Adrenal gland (tissue), 5 donors: ENCODE measurements around the gene TRAF1.

ENCODE experiments used
- POLR2A ChIP-seq, 2 donors: fragments of 450-650 bp; IDR thresholded peaks; one replicate each; pipeline ENCODE4 v1.6.1; 2017; ENCODE audit warnings: antibody characterized with exemption in 2 of 2, mild to moderate bottlenecking in 2 of 2, moderate library complexity in 1 of 2
- TF ChIP-seq, protein P1 (sequence below), 6 experiments: fragments of 450-650 bp in 4 of 6; fragments of 200-600 bp in 2 of 6; sonication (generic) in 1 of 6; IDR thresholded peaks; 1 replicate in 5 of 6; 2 replicates in 1 of 6; pipeline versions ENCODE4 v1.5.1 to v1.8.0; 2016 to 2021; ENCODE audit warnings: antibody characterized with exemption in 6 of 6, mild to moderate bottlenecking in 2 of 6, moderate library complexity in 1 of 6
- donor health status: DM: no; HTN: no; CAD: no.

DNA sequence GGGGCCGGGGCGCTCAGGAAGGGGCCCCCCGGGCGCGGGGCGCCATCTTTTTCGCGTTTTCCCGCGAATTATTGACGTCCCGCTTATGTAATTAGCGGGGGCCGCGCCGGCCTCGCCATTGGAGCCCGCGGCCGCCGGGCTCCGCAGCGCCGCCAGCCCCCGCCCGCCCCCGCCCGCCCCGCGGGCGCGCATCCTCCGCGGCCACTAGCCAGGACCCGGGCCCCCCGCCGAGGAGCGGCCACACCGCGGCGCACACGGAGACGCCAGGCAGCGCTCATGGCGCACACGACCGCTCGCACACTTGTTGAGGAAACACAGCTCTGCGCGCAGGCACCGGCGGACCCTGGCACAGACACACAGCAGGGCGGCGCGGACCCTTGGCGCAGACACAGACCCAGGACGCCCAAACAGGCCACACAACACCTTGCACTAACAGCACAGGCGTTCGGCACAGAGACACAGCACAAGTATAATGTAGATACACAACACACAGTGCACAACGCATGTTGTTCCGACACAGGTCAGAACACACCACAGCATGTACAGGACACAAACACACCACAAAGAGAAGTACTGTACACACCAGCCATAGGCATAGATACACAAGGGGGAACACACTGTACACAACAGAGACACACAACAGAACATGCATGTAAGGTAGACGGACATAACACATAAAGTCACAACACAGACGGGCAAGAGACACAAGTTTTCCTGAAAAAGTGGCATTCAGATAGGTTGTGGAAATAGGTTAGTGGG, 49.1 kb downstream of the TRAF1 start:
- TF ChIP-seq, protein P1, sequence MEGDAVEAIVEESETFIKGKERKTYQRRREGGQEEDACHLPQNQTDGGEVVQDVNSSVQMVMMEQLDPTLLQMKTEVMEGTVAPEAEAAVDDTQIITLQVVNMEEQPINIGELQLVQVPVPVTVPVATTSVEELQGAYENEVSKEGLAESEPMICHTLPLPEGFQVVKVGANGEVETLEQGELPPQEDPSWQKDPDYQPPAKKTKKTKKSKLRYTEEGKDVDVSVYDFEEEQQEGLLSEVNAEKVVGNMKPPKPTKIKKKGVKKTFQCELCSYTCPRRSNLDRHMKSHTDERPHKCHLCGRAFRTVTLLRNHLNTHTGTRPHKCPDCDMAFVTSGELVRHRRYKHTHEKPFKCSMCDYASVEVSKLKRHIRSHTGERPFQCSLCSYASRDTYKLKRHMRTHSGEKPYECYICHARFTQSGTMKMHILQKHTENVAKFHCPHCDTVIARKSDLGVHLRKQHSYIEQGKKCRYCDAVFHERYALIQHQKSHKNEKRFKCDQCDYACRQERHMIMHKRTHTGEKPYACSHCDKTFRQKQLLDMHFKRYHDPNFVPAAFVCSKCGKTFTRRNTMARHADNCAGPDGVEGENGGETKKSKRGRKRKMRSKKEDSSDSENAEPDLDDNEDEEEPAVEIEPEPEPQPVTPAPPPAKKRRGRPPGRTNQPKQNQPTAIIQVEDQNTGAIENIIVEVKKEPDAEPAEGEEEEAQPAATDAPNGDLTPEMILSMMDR (IDR thresholded peaks at IDR 0.05): peak in 2 of 6 experiments; percentile 4
- no peak for TF ChIP-seq POLR2A (IDR thresholded peaks at IDR 0.05)
